ENCODE data around the gene FOXN1.
A peak's percentile ranks its signal among the peaks of the same experiment; 100 is the strongest.

Gene FOXN1

DNA sequence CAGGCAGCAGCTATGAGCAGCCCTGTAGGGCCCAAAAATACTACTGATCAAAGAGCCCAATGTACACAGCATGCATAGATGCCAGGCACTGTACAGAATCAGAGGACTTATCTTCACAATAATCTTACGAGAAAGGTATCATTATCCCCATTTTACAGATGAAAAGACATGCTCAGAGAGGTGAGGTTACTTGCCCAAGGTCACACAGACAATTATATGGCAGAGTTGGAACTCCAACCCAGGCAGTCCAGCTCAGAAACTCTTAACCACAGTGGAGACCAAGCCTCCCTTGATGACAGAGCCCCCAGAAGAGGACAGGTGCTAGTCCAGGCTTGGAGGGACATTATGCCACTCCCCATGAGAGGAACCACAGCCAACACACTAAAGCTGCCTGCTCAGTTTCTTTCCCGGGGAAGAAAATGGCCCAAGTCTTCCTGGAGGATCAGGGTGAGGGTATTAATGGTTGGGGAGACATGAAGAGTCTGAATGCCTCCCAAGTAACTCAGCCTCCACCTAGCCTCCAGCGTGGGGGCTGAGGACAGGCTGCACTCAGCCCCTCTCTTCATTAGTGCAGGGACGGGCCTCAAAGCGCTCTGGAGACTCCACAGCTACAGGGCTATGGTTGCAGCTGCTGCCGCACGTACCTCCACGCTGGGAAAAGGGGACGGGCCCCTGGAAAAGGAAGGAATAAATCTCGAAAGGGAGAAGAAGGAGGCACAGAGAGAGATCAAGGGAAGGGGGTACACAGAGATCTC, 45.5 kb downstream of the FOXN1 start:
- Histone ChIP-seq H3K27me3 (ENCODE audit: insufficient read depth, poor library complexity, severe bottlenecking) (no peaks in the 10 kb centered on the region), H3K9me3 (ENCODE audit: severe bottlenecking) (no peaks in the 10 kb centered on the region), H3K4me1 (ENCODE audit: insufficient read depth, poor library complexity, severe bottlenecking) (no peaks in the 10 kb centered on the region), H3K27ac (ENCODE audit: poor library complexity, severe bottlenecking) (peak overlapping the region; percentile 19), H3K36me3 (ENCODE audit: low read depth) (peaks cover 23% of the 10 kb centered on the region), H3K4me3 (ENCODE audit: severe bottlenecking) (peak overlapping the region; percentile 89)
- DNase-seq (ENCODE audit: low spot score): no peak
- TF ChIP-seq, protein P1, sequence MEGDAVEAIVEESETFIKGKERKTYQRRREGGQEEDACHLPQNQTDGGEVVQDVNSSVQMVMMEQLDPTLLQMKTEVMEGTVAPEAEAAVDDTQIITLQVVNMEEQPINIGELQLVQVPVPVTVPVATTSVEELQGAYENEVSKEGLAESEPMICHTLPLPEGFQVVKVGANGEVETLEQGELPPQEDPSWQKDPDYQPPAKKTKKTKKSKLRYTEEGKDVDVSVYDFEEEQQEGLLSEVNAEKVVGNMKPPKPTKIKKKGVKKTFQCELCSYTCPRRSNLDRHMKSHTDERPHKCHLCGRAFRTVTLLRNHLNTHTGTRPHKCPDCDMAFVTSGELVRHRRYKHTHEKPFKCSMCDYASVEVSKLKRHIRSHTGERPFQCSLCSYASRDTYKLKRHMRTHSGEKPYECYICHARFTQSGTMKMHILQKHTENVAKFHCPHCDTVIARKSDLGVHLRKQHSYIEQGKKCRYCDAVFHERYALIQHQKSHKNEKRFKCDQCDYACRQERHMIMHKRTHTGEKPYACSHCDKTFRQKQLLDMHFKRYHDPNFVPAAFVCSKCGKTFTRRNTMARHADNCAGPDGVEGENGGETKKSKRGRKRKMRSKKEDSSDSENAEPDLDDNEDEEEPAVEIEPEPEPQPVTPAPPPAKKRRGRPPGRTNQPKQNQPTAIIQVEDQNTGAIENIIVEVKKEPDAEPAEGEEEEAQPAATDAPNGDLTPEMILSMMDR (IDR thresholded peaks at IDR 0.05; ENCODE audit: poor library complexity, severe bottlenecking): no peak
- peak; percentile 40; the same call in 2 of the 3 replicates for ATAC-seq (ENCODE audit: low read depth)

DNA sequence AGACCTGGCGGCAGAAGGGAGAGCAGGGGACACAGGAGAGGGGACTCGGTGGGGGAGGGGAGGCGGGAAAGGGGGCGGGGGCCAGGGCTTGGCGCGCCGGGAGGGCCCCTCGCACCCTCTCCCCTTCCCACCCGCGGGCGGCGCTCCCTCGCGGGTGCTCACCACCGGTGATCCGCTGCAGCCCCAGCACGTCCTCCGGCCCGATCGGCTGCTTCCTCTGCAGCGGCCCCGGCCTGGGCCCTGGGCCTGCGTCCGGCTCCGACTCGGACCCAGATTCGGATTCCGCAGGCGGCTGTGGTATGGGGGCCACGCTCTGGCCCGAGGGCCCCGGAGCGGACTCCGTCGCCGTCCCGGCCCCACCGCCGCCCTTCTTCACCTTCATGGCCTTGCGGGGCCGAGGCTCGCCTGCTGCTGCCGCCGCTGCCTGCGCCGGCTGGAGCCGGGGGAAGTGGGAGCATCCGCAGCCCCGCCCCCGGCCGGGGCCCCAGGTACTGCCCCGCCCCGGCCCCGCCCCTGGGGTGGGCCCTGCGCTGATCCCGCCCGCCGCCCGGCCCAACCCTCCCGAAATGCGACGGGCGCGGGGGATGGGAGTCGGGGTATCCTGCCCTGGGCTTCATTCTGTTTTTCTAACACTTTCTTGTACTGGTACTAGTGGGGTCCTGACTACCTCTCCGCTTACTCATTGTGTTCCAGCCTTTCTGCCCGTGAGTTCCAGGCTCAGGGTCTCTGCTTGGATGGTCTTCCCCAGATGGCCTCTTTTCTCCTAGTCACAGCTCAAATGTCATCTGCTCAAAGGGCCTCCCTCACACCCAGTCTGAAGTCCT, 46.2 kb downstream of the FOXN1 start, which contains the start of gene UNC119:
Gene UNC119 (minus strand): TSS at position 449 of the 824 bp plus-strand sequence. CDS start 67 bp downstream, at position 382.
- no peaks in the 10 kb centered on the region for H3K27me3 ChIP-seq (ENCODE audit: insufficient read depth, poor library complexity, severe bottlenecking)
- TF ChIP-seq, protein P1 (IDR thresholded peaks at IDR 0.05; ENCODE audit: poor library complexity, severe bottlenecking): no peak
- H3K36me3 ChIP-seq (ENCODE audit: low read depth): peaks cover 29% of the 10 kb centered on the region
- peak within 1 kb of the TSS; percentile 89 for H3K4me3 ChIP-seq (ENCODE audit: severe bottlenecking)
- no peaks in the 10 kb centered on the region for H3K4me1 ChIP-seq (ENCODE audit: insufficient read depth, poor library complexity, severe bottlenecking)
- DNase-seq (ENCODE audit: low spot score) (no peak), ATAC-seq (ENCODE audit: low read depth) (peak; percentile 93)
- peak within 1 kb of the TSS; percentile 19 for H3K27ac ChIP-seq (ENCODE audit: poor library complexity, severe bottlenecking)
- H3K9me3 ChIP-seq (ENCODE audit: severe bottlenecking): no peaks in the 10 kb centered on the region

DNA sequence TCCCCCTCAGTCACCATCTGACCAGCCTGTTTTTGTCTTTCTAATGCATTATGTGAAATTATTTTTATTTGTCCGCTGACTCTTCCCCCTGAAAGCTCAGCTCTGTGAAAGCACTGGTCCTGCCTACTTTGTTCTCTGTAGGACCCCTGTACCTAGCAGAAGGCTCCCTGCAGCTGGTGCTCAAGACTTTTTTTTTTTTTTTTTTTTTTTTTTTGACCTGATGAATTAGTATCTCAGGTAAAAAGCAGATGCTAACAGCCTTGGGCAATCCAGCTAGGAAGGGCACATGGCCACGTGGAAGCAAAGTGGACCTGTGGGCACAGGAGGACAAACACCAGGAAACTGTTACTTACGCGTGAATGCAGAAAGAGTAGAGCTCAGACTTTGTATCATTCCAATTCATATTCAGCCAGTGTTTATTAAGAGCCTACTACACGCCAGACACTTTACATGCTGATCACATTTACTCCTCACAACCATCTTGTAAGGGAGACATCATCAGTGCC, 46.9 kb downstream of the FOXN1 start:
- no peak overlapping the region for H3K4me3 ChIP-seq (ENCODE audit: severe bottlenecking)
- no peaks in the 10 kb centered on the region for H3K4me1 ChIP-seq (ENCODE audit: insufficient read depth, poor library complexity, severe bottlenecking)
- no peaks in the 10 kb centered on the region for H3K9me3 ChIP-seq (ENCODE audit: severe bottlenecking)
- TF ChIP-seq, protein P1 (IDR thresholded peaks at IDR 0.05; ENCODE audit: poor library complexity, severe bottlenecking): no peak
- H3K36me3 ChIP-seq (ENCODE audit: low read depth): peaks cover 33% of the 10 kb centered on the region
- DNase-seq (ENCODE audit: low spot score) (no peak), ATAC-seq (ENCODE audit: low read depth) (no peak)
- no peak overlapping the region for H3K27ac ChIP-seq (ENCODE audit: poor library complexity, severe bottlenecking)
- H3K27me3 ChIP-seq (ENCODE audit: insufficient read depth, poor library complexity, severe bottlenecking): no peaks in the 10 kb centered on the region

DNA sequence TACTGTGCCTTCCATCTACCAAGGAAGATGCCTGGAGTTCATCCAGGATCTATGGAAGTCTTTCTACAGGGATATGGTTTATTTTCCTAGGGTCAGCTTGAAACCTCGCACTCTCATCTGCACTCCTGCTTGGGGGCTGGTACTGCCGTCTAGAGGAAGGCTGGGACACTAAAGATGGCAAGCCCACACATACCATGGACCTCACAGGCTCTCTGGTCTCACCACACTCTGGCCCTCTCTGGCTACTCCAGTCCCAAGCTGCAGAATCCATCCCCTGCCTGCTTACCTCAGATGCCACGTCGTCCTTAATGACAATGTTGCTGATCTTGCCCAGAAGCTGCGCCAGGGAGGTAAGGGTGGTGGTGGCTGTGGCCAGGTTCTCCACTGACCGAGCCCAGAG, 48.4 kb downstream of the FOXN1 start:
- DNase-seq (ENCODE audit: low spot score): no peak

More for the DNA sequence above, 48.4 kb downstream of the FOXN1 start:
- TF ChIP-seq, protein P1 (IDR thresholded peaks at IDR 0.05; ENCODE audit: poor library complexity, severe bottlenecking): no peak
- H3K9me3 ChIP-seq (ENCODE audit: severe bottlenecking): no peaks in the 10 kb centered on the region
- ATAC-seq (ENCODE audit: low read depth): no peak
- no peaks in the 10 kb centered on the region for H3K4me1 ChIP-seq (ENCODE audit: insufficient read depth, poor library complexity, severe bottlenecking)
- H3K36me3 ChIP-seq (ENCODE audit: low read depth): peaks cover 42% of the 10 kb centered on the region
- no peaks in the 10 kb centered on the region for H3K27me3 ChIP-seq (ENCODE audit: insufficient read depth, poor library complexity, severe bottlenecking)
- no peak overlapping the region for H3K4me3 ChIP-seq (ENCODE audit: severe bottlenecking)
- no peak overlapping the region for H3K27ac ChIP-seq (ENCODE audit: poor library complexity, severe bottlenecking)

Data from RWPE2 (cell line).